Epithelial cell of prostate (primary cell): ENCODE measurements around the gene DVL1.

Experiments
- DNase-seq: peaks from one replicate; pipeline ENCODE4 v3.0.0-alpha.2; 2011; ENCODE audit warnings: low read depth, low spot score
- H3K27ac ChIP-seq: fragments of 450-650 bp; 2 replicates; pipeline ENCODE4 v1.5.1; 2017; ENCODE audit warnings: mild to moderate bottlenecking

The DVL1 gene

DNA sequence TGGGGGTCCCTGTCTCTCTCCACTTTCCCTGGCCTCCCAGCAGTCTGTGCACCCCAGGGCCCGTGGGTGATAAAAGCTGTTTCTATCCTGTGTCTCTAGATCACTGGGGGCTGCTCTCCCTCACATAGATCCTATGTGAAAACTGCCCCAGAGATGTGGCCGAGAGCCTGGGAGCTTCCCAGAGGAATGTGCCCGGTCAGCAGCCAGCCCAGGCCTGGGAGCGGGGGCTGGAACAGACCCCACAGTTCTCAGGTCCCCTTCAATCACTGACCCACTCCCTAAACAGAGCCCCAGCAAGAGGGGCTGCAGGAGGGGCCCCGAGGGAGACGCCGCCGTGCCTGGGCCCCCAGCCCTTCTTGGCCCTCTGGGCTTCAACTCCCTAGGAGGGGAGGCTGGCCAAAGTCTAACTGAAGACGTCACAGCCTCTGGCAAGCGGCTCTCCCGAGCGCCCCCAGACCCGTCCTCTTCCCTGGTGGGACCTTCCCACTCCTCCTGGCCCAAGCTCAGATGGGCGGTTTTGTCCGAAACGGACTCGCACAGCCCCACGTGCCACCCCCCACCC, 8.7 kb upstream of the DVL1 start:
- no peak for DNase-seq
- H3K27ac ChIP-seq: no peak overlapping the region

DNA sequence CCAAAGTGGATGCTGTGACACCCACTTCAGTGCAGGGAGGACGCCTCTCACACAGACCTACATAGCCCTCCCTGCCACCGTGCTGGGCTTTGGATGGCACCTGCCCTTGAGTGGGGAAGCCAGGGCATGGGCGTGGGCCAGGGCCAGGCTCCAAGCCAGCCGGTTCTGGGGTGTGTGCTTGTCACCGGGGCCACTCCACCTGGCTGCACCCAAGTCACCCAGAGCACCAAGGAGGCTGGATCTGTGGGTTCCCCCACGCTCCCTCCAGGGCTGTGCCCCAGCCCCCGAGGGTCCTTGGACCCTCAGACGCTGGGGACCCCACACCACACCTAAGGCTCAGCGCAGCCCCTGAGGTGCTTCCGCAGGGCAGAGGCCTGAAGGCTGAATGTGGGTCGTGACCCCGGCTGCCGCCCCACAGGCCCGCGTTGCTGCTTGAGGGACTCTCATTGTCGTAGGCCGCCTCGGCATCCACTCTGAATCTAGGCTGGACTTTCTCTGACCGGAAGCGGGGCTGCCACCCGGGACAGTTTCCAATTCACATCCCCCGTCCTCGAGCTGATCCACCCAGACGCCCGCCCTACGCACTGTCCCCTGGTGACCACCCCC, 7.7 kb upstream of the DVL1 start:
- H3K27ac ChIP-seq: no peak overlapping the region
- no peak for DNase-seq

DNA sequence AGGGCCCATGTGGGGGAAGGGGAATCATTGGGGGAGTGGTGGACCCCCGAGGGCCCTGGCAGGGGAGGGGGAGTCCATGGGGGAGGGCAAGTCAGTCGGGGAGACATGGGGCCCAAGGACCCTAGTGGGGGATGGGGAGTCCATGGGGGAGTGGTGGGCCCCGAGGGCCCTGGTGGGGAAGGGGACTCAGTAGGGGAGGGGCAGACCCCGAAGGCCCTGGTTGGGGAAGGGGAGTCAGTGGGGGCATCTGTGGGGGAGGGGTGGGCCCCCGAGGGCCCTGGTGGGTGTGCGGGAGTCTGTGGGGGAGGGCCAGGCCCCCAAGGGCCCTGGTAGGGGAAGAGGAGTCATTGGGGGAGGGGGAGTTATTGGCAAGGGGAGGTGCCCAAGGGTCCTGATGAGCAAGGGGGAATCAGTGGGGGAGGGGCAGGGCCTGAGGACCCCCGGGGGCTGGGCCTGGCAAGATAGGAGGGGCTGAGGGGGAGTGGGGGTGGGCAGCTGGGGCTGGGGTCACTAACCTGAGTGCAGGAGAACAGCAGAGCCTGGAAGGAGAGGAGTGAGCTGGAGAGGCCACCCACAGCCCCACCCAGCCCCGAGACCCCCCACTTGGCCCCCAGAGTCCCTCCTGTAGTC, 7.1 kb upstream of the DVL1 start:
- no peak overlapping the region for H3K27ac ChIP-seq
- no peak for DNase-seq

DNA sequence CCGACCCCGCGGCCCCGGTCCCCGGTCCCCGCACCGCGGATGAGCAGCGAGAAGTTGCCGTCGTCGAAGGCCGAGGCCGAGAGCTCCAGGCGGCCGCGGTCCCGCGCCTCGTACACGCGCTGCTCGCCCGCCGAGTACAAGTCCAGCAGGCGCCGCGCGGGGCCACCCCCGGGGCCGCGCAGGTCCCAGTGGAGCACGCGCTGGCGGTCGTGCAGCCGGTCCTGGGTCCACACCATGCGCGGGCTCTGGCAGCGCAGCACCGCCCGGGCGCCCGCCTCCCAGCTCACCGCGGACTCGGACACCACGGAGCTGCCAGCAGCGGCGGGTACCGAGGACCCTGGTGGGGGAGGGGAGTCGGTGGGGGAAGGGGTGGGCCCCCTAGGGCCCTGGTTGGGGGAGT, 6.2 kb upstream of the DVL1 start:
- no peak overlapping the region for H3K27ac ChIP-seq
- no peak for DNase-seq

DNA sequence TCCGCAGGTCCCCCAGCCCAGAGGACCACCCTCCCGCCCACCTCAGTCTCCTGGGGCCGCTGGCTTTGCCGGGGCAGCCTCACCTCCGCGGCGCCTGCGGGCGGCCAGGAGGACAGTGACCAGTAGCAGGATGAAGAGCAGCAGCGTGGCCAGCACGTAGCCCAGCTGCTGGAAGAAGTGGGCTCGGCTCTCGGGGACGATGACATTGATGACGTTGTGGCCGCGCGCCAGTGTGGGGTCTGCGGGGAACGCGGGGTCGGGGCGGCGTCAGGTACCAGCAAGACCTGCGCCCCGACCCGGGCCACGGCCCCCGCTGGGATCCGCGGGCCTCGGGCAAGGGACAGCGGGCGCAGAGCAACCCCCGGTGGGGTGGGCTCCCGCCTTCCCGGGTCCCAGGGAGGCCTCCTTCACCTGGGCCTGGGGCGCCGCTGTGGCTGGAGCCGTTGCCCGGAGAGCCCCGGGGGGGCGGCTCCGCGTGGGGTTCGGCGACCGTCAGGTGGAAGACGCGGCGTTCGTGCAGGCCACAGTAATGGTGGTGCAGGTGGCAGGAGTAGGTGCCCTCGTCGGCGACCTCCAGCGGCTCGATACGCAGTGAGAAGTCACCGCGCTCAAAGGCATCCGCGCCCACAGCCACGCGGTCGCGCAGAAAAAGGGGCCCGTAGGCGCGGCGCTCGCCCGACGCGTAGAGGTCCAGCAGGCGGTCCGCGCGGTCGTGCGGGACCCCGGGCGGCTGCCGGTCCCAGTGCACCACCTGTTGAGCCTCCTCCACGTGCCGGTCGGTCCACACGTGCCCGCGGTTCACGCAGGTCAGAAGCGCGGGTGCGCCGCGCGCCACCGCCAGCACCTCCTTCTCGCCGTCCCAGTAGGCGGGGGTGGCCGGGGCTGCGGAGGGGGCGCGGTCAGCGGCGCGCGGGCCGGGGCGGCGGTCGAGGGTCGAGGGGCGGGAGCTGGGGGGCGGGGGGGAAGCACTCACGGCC, 5.3 kb upstream of the DVL1 start:
- no peak for DNase-seq
- no peak overlapping the region for H3K27ac ChIP-seq

DNA sequence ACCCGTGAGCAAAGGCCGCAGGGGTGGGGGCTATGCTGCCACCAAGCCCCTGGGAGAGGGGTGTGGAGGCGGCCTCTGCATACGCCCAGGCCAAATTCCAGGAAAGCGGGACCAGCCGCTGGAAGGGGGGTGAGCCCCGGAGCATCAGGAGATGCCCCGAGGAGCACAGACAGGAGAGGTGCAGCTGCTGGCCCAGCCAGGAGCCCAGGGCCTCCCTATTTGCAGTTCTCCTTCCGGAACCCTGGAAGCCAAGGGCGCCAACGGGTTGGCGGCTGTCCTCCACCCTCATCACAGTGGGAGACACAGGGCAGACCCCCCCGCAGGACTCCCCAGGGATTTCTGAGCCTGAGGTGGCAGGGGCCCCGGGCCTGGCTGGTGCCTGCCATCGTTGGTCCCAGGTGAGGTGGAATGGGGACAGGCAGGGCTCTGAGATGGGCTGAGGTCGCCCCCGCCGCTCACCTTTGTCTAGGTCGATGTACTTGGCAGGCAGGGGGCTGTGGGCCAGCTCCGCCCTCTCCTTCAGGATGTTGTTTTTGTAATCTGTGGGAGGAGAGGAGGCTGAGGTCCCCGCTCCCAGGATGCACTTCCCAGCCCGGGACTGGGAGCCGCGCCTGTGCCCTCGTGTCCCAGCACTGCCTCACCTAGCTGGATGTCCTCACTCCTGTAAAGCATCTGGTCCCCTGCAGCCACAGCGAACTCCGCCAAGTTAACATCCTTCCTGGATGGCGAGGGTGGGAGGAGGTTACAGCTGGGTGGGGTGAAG, 4.4 kb upstream of the DVL1 start:
- DNase-seq: no peak
- H3K27ac ChIP-seq: no peak overlapping the region

DNA sequence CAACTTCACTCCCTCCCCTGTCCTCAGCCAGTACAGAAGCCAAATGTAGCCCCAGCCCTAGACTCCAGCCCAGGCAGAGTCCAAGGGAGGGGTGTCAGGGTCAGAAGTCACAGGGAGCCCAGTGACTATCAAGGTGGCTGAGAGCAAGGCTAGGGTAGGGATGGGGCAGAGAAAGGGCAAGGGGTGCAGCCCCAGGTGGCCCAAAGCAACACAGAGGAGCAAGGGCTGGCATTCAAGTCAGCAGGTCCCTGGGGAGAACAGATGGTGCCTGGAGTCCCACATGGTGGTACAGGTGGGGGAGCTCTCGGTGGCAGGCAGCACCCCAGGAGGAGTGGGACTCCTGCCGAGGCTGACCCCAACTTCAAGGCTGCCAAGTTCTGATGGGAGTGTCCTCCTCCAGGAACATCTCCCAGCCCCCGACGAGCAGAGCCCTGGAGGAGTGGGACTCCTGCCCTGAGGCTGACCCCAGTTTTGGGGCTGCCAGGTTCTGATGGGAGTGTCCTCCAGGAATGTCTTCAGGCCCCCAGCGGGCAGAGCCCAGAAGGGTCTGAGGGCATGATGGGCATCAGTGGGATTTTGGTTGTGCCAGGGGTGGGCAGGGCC, 3.7 kb upstream of the DVL1 start:
- H3K27ac ChIP-seq: no peak overlapping the region
- no peak for DNase-seq

DNA sequence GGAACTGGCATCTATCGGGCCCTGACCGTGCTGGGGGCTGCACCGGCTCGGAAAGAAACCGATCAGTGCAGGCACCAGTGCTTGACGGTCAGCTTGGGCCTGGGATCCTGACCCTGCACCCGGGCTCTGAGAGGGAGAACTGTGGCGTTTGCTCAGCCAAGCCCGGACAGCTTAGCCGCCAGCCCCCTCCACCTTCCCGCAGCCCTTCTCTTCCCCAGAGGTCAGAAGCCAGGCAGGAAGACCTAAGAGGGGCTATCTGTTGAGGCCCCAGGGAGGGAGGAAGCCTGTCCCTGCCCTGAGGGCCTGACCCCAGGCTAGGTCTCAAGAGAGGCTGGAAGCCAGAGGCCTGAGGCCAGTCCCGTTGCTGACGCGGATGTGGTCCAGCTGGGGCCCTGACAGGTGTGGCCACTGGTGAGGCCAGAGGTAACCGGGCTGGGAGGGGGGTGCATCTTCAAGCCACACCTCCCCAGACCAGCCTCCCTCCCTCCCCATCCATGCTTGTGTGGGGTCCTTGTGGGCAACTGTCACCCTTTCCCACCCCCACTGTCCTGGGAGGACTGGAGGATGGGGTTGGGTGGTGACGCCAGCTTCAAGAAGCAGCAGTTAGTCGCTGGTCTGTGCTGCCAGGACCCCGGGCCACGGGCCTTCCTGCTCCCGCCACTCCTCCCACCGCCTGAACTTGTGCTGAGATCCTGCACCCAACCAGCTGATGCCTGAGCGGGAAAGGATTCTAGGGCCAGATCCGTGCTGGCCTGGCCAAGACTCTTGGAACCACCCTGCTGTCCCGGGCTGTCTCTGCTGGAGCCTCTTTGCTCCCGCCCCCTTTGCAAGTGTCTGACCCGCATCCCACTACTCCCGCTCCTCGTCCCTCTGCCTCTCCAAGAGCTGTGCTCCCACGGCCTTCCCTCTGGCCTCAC, 2.6 kb upstream of the DVL1 start:
- no peak overlapping the region for H3K27ac ChIP-seq
- DNase-seq: no peak

DNA sequence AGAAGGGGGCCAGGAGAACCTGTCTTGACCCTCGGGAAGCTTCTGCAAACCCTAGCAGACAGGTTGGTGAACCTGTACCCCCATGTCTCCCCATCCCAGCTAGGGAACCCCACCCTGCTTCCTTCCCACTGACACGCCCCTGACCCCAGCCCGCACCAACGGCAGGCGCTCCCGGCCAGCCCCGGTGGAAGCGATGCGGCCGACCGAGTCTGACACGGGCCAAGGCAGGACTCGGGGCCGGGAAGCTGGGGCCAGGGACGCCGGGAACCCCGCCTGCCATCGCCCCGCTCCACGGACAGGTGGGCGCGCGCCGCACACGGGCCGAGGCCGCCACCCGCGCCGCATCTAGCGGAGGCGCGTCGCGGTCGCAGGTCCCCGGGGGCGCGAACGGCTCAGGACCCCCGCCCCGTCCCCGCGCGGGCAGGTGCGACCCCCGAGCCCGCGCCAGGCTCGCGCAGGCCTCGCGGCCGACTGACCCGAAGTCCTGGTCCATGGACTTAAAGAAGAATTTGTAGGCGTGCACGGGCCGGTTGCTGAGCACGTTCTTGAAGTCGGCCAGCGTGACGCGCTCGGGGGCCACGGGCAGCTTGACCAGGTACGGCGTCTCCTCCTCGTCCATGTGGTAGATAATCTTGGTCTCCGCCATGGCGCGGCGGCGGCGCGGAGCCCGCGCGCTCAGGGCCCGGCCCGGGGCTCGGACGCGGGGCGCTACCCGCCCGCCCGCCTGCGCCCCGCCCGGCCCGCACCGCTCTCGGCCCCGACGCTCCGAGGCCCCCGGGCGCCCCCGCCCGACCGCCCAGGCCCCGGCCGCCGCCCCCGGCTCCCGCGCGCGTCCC, 580 bp downstream of the DVL1 start:
- peak overlapping the region; percentile 98 for H3K27ac ChIP-seq
- no peak for DNase-seq

DNA sequence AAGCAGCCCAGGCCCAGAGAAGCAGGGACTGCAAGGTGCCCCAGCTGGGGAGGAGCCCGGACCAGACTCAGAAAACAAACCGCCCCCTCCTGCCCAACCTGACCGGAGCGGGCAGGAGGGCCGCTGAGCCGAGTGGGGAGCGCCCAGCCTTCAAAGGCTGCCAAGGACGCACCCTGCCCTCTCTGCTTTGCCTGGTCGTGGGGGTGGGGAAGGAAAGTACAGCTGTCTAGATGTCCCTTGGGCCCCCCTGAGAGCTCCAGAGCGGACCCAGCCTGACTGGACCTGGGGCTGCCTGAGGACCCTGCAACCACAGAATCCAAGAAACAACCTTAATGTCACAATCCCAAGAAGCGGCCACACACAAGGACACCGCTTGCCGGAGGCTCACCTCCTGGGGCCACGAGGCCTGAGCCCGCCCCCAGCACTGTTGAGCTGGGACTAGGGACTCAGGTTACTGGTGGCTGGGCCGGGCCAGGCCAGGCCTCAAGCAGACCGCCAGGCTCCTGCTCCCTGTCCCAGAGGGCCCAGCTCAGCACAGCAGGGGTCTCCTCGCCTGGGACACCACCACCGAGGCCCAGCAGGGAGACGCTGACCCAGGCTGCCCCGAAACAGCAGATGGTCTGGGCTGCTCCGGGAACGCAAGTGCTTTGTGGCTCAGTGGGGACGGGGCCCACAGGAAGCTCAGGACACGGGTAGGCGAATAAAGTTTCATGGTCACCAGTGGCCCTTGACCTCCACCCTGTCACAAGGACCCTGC, 1.4 kb downstream of the DVL1 start:
- peak overlapping the region; percentile 98 for H3K27ac ChIP-seq
- no peak for DNase-seq

DNA sequence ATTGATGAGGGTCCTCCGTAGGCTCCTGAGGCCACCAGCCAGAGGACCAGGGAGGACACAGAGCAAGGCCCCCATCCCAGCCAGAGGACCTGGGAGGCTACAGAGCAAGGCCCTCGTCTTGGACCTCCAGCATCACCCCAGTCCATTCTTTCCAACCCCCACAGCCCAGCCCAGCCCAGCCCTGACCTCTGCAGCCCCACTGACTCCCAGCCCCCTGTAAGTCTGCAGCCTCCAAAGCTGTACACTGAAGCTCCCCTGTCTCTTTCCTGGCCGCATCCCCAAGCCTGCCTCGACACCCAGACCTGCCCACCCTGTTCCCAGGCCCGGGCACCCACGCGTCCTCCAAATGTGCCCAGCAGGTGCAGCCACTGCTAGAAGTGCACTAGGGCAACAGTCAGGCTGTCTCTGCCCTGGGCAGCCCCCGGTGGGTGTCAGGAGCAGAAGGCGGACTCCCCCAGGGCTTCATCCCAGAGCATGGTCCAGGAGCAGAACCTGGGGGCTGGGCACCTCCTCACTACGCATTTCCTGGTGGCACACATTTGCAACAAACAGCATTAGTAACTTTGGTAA, 2.1 kb downstream of the DVL1 start:
- H3K27ac ChIP-seq: peak overlapping the region; percentile 98
- DNase-seq: no peak

DNA sequence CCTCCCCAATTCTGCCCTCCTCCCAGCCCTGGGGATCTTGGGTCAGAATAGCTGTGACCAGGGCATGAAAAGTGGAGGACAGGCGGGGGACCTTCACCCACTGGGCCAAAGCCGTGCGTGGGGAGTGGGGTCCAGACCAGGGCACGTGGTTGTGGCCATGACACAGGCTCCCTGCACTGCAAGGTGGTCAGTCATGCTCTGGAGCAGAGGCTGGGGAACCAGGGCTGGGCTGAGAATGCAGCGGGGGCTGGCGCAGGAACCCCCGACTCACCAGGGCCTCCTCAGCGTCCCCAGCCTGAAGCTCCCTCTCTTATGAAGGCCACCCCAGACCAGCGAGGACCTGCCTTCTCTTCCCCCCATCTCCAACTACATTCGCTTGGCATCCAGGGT, 2.7 kb downstream of the DVL1 start:
- peak overlapping the region; percentile 98 for H3K27ac ChIP-seq
- DNase-seq: no peak

DNA sequence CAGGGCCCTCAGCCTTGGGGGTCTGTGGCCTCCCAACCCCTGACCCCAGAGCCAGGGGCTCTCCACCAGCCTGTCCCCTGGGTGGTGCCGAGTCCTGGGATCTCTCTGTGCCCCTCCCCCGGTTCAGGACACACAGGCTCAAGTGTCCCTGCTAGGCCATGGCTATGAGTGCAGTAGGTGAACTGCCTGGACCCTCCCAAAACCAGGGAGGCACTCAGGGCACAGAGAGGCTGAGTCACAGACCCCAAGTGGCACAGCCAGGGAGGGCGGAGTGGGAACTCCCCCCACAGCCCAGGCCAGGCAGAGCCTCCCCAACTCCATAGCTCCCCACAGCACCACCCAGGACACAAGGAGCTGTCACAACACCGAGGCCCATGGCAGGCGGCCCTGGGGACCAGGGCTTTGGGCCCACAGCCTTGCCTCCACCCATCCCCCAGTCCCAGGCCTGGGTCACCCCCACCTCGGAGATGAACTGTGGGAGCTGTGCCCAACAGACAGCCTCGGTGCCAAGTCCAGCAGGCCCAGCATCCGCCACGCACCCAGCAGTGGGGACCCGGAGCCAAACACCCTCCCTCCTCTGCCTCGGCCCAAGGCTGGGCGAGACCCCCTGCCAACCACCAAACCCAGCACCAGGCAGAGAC, 3.2 kb downstream of the DVL1 start:
- peak overlapping the region; percentile 98 for H3K27ac ChIP-seq
- DNase-seq: no peak

DNA sequence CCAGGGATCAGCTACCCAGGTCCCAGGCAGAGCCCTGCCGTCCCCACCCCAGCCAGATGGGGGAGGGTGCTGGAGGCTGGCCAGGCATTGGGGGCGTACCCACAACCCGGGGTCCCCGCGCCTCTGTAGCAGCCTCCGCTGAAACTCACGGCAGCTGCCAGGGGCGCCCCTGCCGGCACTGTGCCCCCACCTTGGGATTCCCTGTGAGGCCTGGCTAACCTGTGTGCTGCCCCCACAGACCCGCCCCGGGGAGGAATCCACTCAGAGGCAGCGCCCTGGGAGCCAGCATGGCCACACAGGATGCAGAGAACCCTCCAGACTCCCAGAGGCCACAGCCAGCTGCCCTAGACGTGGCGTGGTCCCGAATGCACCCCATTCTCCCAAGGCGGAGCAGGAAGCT, 3.8 kb downstream of the DVL1 start:
- H3K27ac ChIP-seq: peak overlapping the region; percentile 98

DNA sequence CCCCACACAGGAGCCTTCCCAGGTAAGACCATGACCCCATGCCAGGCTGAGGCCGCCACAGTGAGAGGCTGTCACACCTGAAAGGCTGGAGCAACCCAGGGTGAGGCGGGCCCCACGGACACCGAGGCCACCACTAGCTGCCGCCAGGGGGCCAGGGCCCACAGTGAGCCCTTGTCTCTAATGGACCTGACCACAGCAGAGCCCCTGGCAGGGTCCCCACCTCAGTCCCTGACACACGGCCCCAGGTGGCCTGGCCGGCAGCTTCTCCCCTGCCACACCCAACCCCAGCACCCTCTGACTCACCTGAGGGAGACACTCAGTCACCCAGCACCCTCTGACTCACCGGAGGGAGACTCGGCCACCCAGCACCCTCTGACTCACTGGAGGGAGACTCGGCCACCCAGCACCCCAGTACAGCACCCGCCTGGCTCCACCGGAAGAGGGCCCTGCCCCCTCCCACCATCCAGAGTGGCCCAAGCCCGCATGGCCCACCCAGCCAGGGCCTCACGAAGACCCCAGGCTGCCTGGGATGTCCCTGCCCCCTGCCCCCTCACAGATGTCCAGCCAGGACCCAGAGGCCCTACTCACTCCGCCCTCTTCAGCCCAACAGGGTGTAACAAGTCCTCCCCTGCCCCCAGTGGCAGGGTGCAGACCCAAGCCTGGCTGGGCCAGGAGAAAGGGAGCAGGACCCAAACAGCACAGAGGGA, 4.4 kb downstream of the DVL1 start:
- peak overlapping the region; percentile 98 for H3K27ac ChIP-seq
- DNase-seq: peak; percentile 78

More for the DNA sequence above, 3.8 kb downstream of the DVL1 start:
- DNase-seq: no peak
